Measurements from ENCODE around the gene KIF15. TPM values are rescaled to one million over a fixed set of nuclear protein-coding genes. Genes with fewer than 3 reads are reported as not detected.

KIF15 gene
- total and polyA plus RNA-seq, 4 donors: 0.64 to 4.0 (median 0.92) TPM

GRCh38 chr3:44892689-44893088 is 131.1 kb downstream of the KIF15 start:
- 68 to 71% methylated on average over 3 of the region's 3 CpGs for WGBS, 2 donors
- H3K9me3 ChIP-seq (ENCODE audit: control insufficient read depth in 4 of 4, insufficient read depth in 3 of 4, low read length in 3 of 4): no peaks in the 10 kb centered on the region
- no peaks in the 10 kb centered on the region for H3K4me1 ChIP-seq (ENCODE audit: control insufficient read depth in 5 of 5, insufficient read depth in 5 of 5, low read length in 5 of 5)
- no peaks in the 10 kb centered on the region for H3K36me3 ChIP-seq (ENCODE audit: control insufficient read depth in 4 of 4, insufficient read depth in 4 of 4, low read length in 4 of 4)
- TF ChIP-seq CTCF (IDR thresholded peaks at IDR 0.05; ENCODE audit: control extremely low read depth, extremely low read depth): no peak
- no peaks in the 10 kb centered on the region for H3K27me3 ChIP-seq (ENCODE audit: control insufficient read depth in 3 of 3, insufficient read depth in 3 of 3, low read length in 2 of 3)
- no peak overlapping the region for H3K27ac ChIP-seq (ENCODE audit: low read depth in 1 of 2, low read length in 1 of 2)
- DNase-seq: no peak
- ATAC-seq (ENCODE audit: insufficient read depth, low FRiP score): no peak
- H3K9ac ChIP-seq (ENCODE audit: insufficient read depth in 1 of 2, low read length in 2 of 2): no peak overlapping the region
- no peak overlapping the region for H3K4me3 ChIP-seq

GRCh38 chr3:44893097-44893496 is 131.5 kb downstream of the KIF15 start:
- no peak for TF ChIP-seq CTCF (IDR thresholded peaks at IDR 0.05; ENCODE audit: control extremely low read depth, extremely low read depth)
- H3K27me3 ChIP-seq (ENCODE audit: control insufficient read depth in 3 of 3, insufficient read depth in 3 of 3, low read length in 2 of 3): no peaks in the 10 kb centered on the region
- no peak overlapping the region for H3K4me3 ChIP-seq
- no peaks in the 10 kb centered on the region for H3K9me3 ChIP-seq (ENCODE audit: control insufficient read depth in 4 of 4, insufficient read depth in 3 of 4, low read length in 3 of 4)
- DNase-seq (no peak), ATAC-seq (ENCODE audit: insufficient read depth, low FRiP score) (no peak)
- no peak overlapping the region for H3K27ac ChIP-seq (ENCODE audit: low read depth in 1 of 2, low read length in 1 of 2)
- H3K9ac ChIP-seq (ENCODE audit: insufficient read depth in 1 of 2, low read length in 2 of 2): no peak overlapping the region
- no peaks in the 10 kb centered on the region for H3K36me3 ChIP-seq (ENCODE audit: control insufficient read depth in 4 of 4, insufficient read depth in 4 of 4, low read length in 4 of 4)
- no peaks in the 10 kb centered on the region for H3K4me1 ChIP-seq (ENCODE audit: control insufficient read depth in 5 of 5, insufficient read depth in 5 of 5, low read length in 5 of 5)
- WGBS, 2 donors: 73 to 81% methylated on average over 2 of the region's 2 CpGs

GRCh38 chr3:44894485-44894884 is 132.9 kb downstream of the KIF15 start:
- H3K27me3 ChIP-seq (ENCODE audit: control insufficient read depth in 3 of 3, insufficient read depth in 3 of 3, low read length in 2 of 3): no peaks in the 10 kb centered on the region
- no peak overlapping the region for H3K9ac ChIP-seq (ENCODE audit: insufficient read depth in 1 of 2, low read length in 2 of 2)
- 49 to 64% methylated on average over 5 of the region's 5 CpGs for WGBS, 2 donors
- no peaks in the 10 kb centered on the region for H3K36me3 ChIP-seq (ENCODE audit: control insufficient read depth in 4 of 4, insufficient read depth in 4 of 4, low read length in 4 of 4)
- no peak for DNase-seq
- H3K4me1 ChIP-seq (ENCODE audit: control insufficient read depth in 5 of 5, insufficient read depth in 5 of 5, low read length in 5 of 5): no peaks in the 10 kb centered on the region
- H3K9me3 ChIP-seq (ENCODE audit: control insufficient read depth in 4 of 4, insufficient read depth in 3 of 4, low read length in 3 of 4): no peaks in the 10 kb centered on the region
- H3K27ac ChIP-seq (ENCODE audit: low read depth in 1 of 2, low read length in 1 of 2): no peak overlapping the region
- no peak for ATAC-seq (ENCODE audit: insufficient read depth, low FRiP score)
- TF ChIP-seq CTCF (IDR thresholded peaks at IDR 0.05; ENCODE audit: control extremely low read depth, extremely low read depth): no peak
- H3K4me3 ChIP-seq: no peak overlapping the region

- Histone ChIP-seq H3K4me3 (no peak overlapping the region), H3K36me3 (ENCODE audit: control insufficient read depth in 4 of 4, insufficient read depth in 4 of 4, low read length in 4 of 4) (no peaks in the 10 kb centered on the region), H3K9ac (ENCODE audit: insufficient read depth in 1 of 2, low read length in 2 of 2) (no peak overlapping the region), H3K27ac (ENCODE audit: low read depth in 1 of 2, low read length in 1 of 2) (no peak overlapping the region), H3K27me3 (ENCODE audit: control insufficient read depth in 3 of 3, insufficient read depth in 3 of 3, low read length in 2 of 3) (no peaks in the 10 kb centered on the region), H3K4me1 (ENCODE audit: control insufficient read depth in 5 of 5, insufficient read depth in 5 of 5, low read length in 5 of 5) (peaks cover 0 to 3% (median 0%) of the 10 kb centered on the region in 5 donors), H3K9me3 (ENCODE audit: control insufficient read depth in 4 of 4, insufficient read depth in 3 of 4, low read length in 3 of 4) (peaks cover 0 to under 1% (median 0%) of the 10 kb centered on the region in 4 donors)
- 83% methylated on average over 2 of the region's 2 CpGs for WGBS, 2 donors
- ATAC-seq (ENCODE audit: insufficient read depth, low FRiP score): no peak
- TF ChIP-seq CTCF (IDR thresholded peaks at IDR 0.05; ENCODE audit: control extremely low read depth, extremely low read depth): no peak
- DNase-seq: no peak
Observed at GRCh38 chr3:44896440-44896839, 134.8 kb downstream of the KIF15 start.

All from lung (tissue), 12 donors.